Immature natural killer cell (primary cell): ENCODE results near the gene EFNA5. TPM values are rescaled to one million over a fixed set of nuclear protein-coding genes. Genes with fewer than 3 reads are reported as not detected.

Experiments used
- DNase-seq, 3 donors: peaks; one replicate each; pipeline ENCODE4 v3.0.0; 2022; ENCODE audit warnings: mixed read lengths in 1 of 3
- H3K27ac Mint-ChIP-seq, 6 donors: one replicate each; pipeline ENCODE4 v1.8.0; 2020; ENCODE audit warnings: mixed read lengths in 6 of 6, mild to moderate bottlenecking in 5 of 6, inconsistent platforms in 4 of 6, moderate library complexity in 3 of 6
- H3K27me3 Mint-ChIP-seq, 3 donors: one replicate each; pipeline ENCODE4 v1.8.0; 2020 to 2021; ENCODE audit warnings: low read depth in 3 of 3, mild to moderate bottlenecking in 3 of 3, mixed read lengths in 3 of 3, moderate library complexity in 3 of 3, inconsistent platforms in 1 of 3
- H3K36me3 Mint-ChIP-seq, 3 donors: one replicate each; pipeline ENCODE4 v1.8.0; 2020; ENCODE audit warnings: mixed read lengths in 3 of 3, inconsistent platforms in 2 of 3, mild to moderate bottlenecking in 2 of 3
- H3K4me1 Mint-ChIP-seq, 2 donors: one replicate each; pipeline ENCODE4 v1.8.0; 2020; ENCODE audit warnings: inconsistent platforms in 2 of 2, mild to moderate bottlenecking in 2 of 2, mixed read lengths in 2 of 2, moderate library complexity in 1 of 2
- H3K4me3 Mint-ChIP-seq, 5 donors: one replicate each; pipeline ENCODE4 v1.8.0; 2020; ENCODE audit warnings: mild to moderate bottlenecking in 5 of 5, mixed read lengths in 5 of 5, inconsistent platforms in 3 of 5, moderate library complexity in 3 of 5
- H3K9me3 Mint-ChIP-seq, 6 donors: one replicate each; pipeline ENCODE4 v1.8.0; 2020; ENCODE audit warnings: mild to moderate bottlenecking in 6 of 6, mixed read lengths in 6 of 6, inconsistent platforms in 4 of 6, moderate library complexity in 3 of 6
- polyA plus RNA-seq, 3 donors: library from polyadenylated mRNA; unstranded; fragments of 300-500 nt; fragmentation: Illumina TruSeq; gene quantifications; one replicate each; pipeline ENCODE4 v1.2.3, GENCODE V29; 2021

EFNA5 gene
- polyA plus RNA-seq, 3 donors from 2014 or later = 0.73 to 2.6 (median 1.7) TPM

- Mint-ChIP-seq H3K4me3 (no peak overlapping the region), H3K36me3 (peaks cover 0 to 5% (median 0%) of the 10 kb centered on the region in 3 donors), H3K27ac (peak overlapping the region in 4 of 6 donors; percentile 31 to 72 (median 52)), H3K4me1 (peaks cover 16 to 24% of the 10 kb centered on the region in 2 donors), H3K27me3 (peaks cover 0 to 1% (median 0%) of the 10 kb centered on the region in 3 donors), H3K9me3 (no peaks in the 10 kb centered on the region)
- peak in 1 of 3 donors; percentile 6 for DNase-seq
Observed at GRCh38 chr5:107544967-107545366, 125.8 kb downstream of the EFNA5 start.

DNA sequence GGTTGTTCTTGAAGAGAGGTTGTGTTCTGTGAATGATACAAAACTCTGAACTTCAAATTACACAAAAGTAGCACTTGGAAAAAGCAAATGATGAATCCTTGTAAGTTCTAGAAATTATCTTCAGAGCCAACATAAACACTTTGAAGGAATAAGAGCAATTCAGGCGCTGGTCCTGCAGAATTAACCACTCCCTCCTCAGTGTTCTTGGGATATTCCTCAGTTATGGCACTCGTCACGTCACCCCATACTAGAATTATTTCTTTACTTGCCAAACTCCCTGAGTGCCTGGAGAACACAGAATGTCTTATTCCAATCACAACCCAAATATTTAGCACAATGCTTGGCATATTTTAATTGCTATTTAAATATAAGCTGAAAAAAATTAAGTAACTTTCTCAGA is 126.3 kb downstream of the EFNA5 start:
- DNase-seq = no peak
- H3K9me3 Mint-ChIP-seq = no peaks in the 10 kb centered on the region

GRCh38 chr5:107543868-107544267 is 126.9 kb downstream of the EFNA5 start:
- H3K9me3 Mint-ChIP-seq = no peaks in the 10 kb centered on the region
- no peak for DNase-seq
- no peak overlapping the region for H3K4me3 Mint-ChIP-seq
- H3K27ac Mint-ChIP-seq = no peak overlapping the region
- H3K4me1 Mint-ChIP-seq = peaks cover 26 to 35% of the 10 kb centered on the region in 2 donors
- no peaks in the 10 kb centered on the region for H3K27me3 Mint-ChIP-seq
- H3K36me3 Mint-ChIP-seq = no peaks in the 10 kb centered on the region

More for the DNA sequence above, 126.3 kb downstream of the EFNA5 start:
- Mint-ChIP-seq H3K4me3 (no peak overlapping the region), H3K36me3 (peaks cover 0 to 4% (median 0%) of the 10 kb centered on the region in 3 donors), H3K27me3 (peaks cover 0 to under 1% (median 0%) of the 10 kb centered on the region in 3 donors), H3K4me1 (peaks cover 21 to 28% of the 10 kb centered on the region in 2 donors), H3K27ac (peak overlapping the region in 1 of 6 donors; percentile 71)

DNA sequence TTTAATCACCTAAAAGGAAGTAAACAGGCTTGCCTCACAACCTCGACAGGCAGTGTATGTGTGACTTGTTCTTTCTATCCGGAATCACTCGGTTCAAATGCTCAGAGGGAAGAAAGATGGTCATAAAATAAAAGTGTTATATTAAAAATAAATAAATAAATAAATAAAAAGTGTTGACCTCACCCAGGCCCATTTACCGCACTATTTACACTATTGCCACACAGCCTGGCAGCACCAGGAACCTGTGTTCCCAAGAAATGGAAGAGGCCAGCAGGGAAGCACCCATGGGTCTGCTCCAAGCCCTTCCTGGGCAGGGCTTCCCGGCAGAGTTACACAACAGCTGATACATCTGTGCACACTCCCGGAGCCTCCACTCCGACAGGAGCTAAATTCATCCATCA is 127.9 kb downstream of the EFNA5 start:
- no peaks in the 10 kb centered on the region for H3K27me3 Mint-ChIP-seq
- DNase-seq = no peak
- peaks cover 33 to 43% of the 10 kb centered on the region in 2 donors for H3K4me1 Mint-ChIP-seq
- H3K9me3 Mint-ChIP-seq = no peaks in the 10 kb centered on the region
- no peak overlapping the region for H3K4me3 Mint-ChIP-seq
- no peak overlapping the region for H3K27ac Mint-ChIP-seq
- no peaks in the 10 kb centered on the region for H3K36me3 Mint-ChIP-seq

DNA sequence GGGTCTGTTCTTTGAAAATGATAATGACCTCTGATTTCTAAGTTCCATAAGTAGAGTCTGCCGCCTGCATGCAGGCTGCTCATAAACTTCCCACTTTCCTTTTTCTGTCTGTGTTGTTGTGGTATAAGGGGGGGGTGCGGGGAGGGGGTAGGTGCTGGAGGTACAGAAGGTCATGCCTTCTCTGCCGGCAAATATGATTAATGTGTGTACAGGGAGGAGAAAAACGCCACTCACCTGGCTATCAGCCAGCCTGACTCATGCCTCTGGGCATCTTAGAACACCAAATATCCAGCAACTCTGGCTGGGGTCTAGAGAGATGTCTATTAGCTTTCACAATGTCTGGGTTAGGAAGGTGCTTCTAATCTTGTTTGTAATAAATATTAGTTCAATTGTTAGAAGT is 128.3 kb downstream of the EFNA5 start:
- Mint-ChIP-seq H3K36me3 (no peaks in the 10 kb centered on the region), H3K27ac (peak overlapping the region in 1 of 6 donors; percentile 74)
- DNase-seq = no peak

DNA sequence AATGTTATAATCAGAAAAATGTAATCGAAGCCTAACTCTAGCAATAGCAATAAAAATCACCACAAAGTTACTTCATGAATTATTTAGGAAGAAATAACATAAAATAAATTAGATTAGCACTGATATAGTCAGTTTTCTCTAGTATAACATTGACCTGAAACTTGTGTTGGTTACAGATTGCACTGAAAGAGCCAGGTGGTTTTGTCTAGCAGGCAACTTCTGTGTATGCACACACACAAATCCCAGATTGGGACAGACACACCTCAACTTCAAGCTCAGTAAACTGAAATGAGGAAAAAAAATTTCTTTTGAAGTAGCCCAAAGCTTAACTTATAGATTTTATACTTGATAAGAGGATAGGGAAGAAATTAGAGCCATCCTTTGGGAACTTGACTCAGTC is 129.3 kb downstream of the EFNA5 start:
- Mint-ChIP-seq H3K4me1 (peaks cover 34 to 43% of the 10 kb centered on the region in 2 donors), H3K9me3 (no peaks in the 10 kb centered on the region), H3K27ac (no peak overlapping the region), H3K36me3 (no peaks in the 10 kb centered on the region), H3K27me3 (no peaks in the 10 kb centered on the region), H3K4me3 (no peak overlapping the region)
- DNase-seq = no peak

More for the DNA sequence above, 128.3 kb downstream of the EFNA5 start:
- no peaks in the 10 kb centered on the region for H3K27me3 Mint-ChIP-seq
- H3K9me3 Mint-ChIP-seq = no peaks in the 10 kb centered on the region
- no peak overlapping the region for H3K4me3 Mint-ChIP-seq
- H3K4me1 Mint-ChIP-seq = peaks cover 34 to 43% of the 10 kb centered on the region in 2 donors

GRCh38 chr5:107539726-107540330 is 130.9 kb downstream of the EFNA5 start:
- H3K9me3 Mint-ChIP-seq = no peaks in the 10 kb centered on the region
- H3K4me3 Mint-ChIP-seq = peak overlapping the region in 2 of 5 donors; percentile 2 to 41
- DNase-seq = peak; percentile 16 to 31 (median 23)
- H3K4me1 Mint-ChIP-seq = peaks cover 37 to 48% of the 10 kb centered on the region in 2 donors
- peak overlapping the region in 3 of 6 donors; percentile 5 to 51 (median 46) for H3K27ac Mint-ChIP-seq
- no peaks in the 10 kb centered on the region for H3K36me3 Mint-ChIP-seq
- H3K27me3 Mint-ChIP-seq = no peaks in the 10 kb centered on the region

GRCh38 chr5:107538805-107539445 is 131.8 kb downstream of the EFNA5 start:
- Mint-ChIP-seq H3K27me3 (no peaks in the 10 kb centered on the region), H3K4me1 (peaks cover 42 to 53% of the 10 kb centered on the region in 2 donors), H3K4me3 (peak overlapping the region in 2 of 5 donors; percentile 22 to 48), H3K36me3 (no peaks in the 10 kb centered on the region), H3K9me3 (no peaks in the 10 kb centered on the region), H3K27ac (peak overlapping the region in 2 of 6 donors; percentile 12 to 54)
- no peak for DNase-seq

GRCh38 chr5:107538331-107538730 is 132.4 kb downstream of the EFNA5 start:
- no peaks in the 10 kb centered on the region for H3K36me3 Mint-ChIP-seq

DNA sequence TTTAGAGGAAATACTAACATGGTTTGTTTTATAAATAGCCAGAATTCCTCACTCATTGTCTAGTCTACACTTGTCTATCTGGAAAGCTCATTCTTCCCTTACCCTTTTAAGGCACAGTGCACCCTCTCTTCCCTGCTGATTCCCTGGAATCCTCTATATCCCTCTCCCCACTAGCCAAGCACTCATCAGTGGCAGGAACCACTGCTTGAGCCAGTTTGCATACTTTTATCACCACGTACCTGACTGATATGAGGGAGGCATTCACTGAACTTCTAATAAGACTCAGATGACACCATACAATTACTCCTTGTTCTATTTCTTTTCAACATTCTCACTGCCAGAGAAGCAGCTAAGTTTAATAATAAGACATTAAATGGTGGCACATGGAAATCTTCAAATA is 134.9 kb downstream of the EFNA5 start:
- peaks cover 0 to 2% (median 0%) of the 10 kb centered on the region in 6 donors for H3K9me3 Mint-ChIP-seq
- DNase-seq = no peak
- peak overlapping the region in 2 of 6 donors; percentile 50 to 78 for H3K27ac Mint-ChIP-seq
- H3K36me3 Mint-ChIP-seq = no peaks in the 10 kb centered on the region
- peaks cover 0 to 2% (median 0%) of the 10 kb centered on the region in 3 donors for H3K27me3 Mint-ChIP-seq
- no peak overlapping the region for H3K4me3 Mint-ChIP-seq
- H3K4me1 Mint-ChIP-seq = peaks cover 48 to 54% of the 10 kb centered on the region in 2 donors

More at GRCh38 chr5:107538331-107538730, 132.4 kb downstream of the EFNA5 start:
- Mint-ChIP-seq H3K4me3 (no peak overlapping the region), H3K9me3 (no peaks in the 10 kb centered on the region), H3K27me3 (no peaks in the 10 kb centered on the region), H3K27ac (peak overlapping the region in 1 of 6 donors; percentile 12), H3K4me1 (peaks cover 48 to 59% of the 10 kb centered on the region in 2 donors)
- DNase-seq = no peak

GRCh38 chr5:107533910-107534876 is 136.5 kb downstream of the EFNA5 start:
- peaks cover 0 to 4% (median 3%) of the 10 kb centered on the region in 3 donors for H3K36me3 Mint-ChIP-seq
- DNase-seq = peak; percentile 17 to 56 (median 37)
- H3K27me3 Mint-ChIP-seq = peaks cover 0 to 2% (median 0%) of the 10 kb centered on the region in 3 donors
- H3K4me1 Mint-ChIP-seq = peaks cover 38 to 43% of the 10 kb centered on the region in 2 donors
- H3K4me3 Mint-ChIP-seq = peak overlapping the region; percentile 7 to 68 (median 52)
- peaks cover 0 to 2% (median 0%) of the 10 kb centered on the region in 6 donors for H3K9me3 Mint-ChIP-seq
- H3K27ac Mint-ChIP-seq = peak overlapping the region; percentile 71 to 89 (median 78)

DNA sequence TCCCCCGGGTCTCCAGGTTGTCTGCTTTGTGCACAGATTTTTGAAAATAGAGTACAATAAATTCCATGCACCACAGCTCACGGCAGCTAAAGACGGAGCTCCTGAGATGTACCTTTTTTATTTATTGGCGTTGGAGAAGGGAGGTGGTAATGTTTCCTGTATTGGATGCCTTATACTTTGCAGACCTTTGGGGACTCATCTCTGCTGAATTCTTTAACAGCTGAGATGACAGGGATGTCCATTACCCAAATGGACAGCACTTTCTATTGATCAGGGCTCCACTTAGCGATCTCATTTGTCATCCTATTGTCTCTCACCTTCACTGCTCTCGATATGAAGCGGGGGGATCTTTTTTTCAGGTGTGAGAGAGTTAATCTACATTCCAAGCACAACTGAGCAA is 137.8 kb downstream of the EFNA5 start:
- no peak for DNase-seq
- Mint-ChIP-seq H3K4me1 (peaks cover 28 to 32% of the 10 kb centered on the region in 2 donors), H3K27me3 (peaks cover 0 to 2% (median 0%) of the 10 kb centered on the region in 3 donors), H3K4me3 (no peak overlapping the region), H3K27ac (peak overlapping the region in 2 of 6 donors; percentile 13 to 71), H3K9me3 (peaks cover 0 to 2% (median 0%) of the 10 kb centered on the region in 6 donors), H3K36me3 (peaks cover 0 to 4% (median 3%) of the 10 kb centered on the region in 3 donors)

GRCh38 chr5:107532169-107532878 is 138.4 kb downstream of the EFNA5 start:
- Mint-ChIP-seq H3K27me3 (peaks cover 0 to 2% (median 0%) of the 10 kb centered on the region in 3 donors), H3K27ac (peak overlapping the region in 3 of 6 donors; percentile 6 to 32 (median 14))

More at GRCh38 chr5:107532169-107532878, 138.4 kb downstream of the EFNA5 start:
- Mint-ChIP-seq H3K9me3 (peaks cover 0 to 2% (median 0%) of the 10 kb centered on the region in 6 donors), H3K36me3 (peaks cover 0 to 4% (median 3%) of the 10 kb centered on the region in 3 donors), H3K4me1 (peaks cover 27 to 32% of the 10 kb centered on the region in 2 donors), H3K4me3 (no peak overlapping the region)
- DNase-seq = no peak
